IPS DF 6.9 (cell line): ENCODE results near the gene CDIP1.
"Not testable (repeated sequence)": the region's sequence is repeated elsewhere in the genome, so short reads cannot be mapped to it uniquely, and the experiment has no call there.

ENCODE experiments used
- DNase-seq: peaks from one replicate; pipeline ENCODE4 v3.0.0-alpha.2; 2013; ENCODE audit warnings: low read depth, low spot score
- H3K27ac ChIP-seq: one replicate; pipeline ENCODE4 v1.5.1; 2013; ENCODE audit warnings: low read length, control low read depth
- H3K27me3 ChIP-seq: 2 replicates; pipeline ENCODE4 v1.6.1; 2013; ENCODE audit warnings: mild to moderate bottlenecking, low read length; ENCODE audit not compliant: control insufficient read depth, insufficient read depth
- H3K36me3 ChIP-seq: 2 replicates; pipeline ENCODE4 v1.6.1; 2013; ENCODE audit warnings: low read length; ENCODE audit not compliant: control insufficient read depth, insufficient read depth
- H3K4me1 ChIP-seq: 2 replicates; pipeline ENCODE4 v1.6.1; 2013; ENCODE audit warnings: low read length; ENCODE audit not compliant: control insufficient read depth, insufficient read depth
- H3K4me3 ChIP-seq: 2 replicates; pipeline ENCODE4 v1.5.1; 2013; ENCODE audit warnings: mild to moderate bottlenecking, low read length
- H3K9me3 ChIP-seq: 2 replicates; pipeline ENCODE4 v1.6.1; 2013; ENCODE audit warnings: low read length, inconsistent platforms; ENCODE audit not compliant: control insufficient read depth, insufficient read depth
- WGBS: extraction: QIAGEN DNeasy Blood & Tissue Kit; methylation state at CpG from one replicate; pipeline ENCODE4 v1.1.7; 2013; ENCODE audit warnings: mixed read lengths, missing lambda C conversion rate; ENCODE audit not compliant: insufficient read length, insufficient coverage; 5-methylcytosine and 5-hydroxymethylcytosine counted together

Gene CDIP1

GRCh38 chr16:4538350-4539235 is at the start of gene CDIP1:
Gene CDIP1 (minus strand): TSS chr16:4538773. CDS start chr16:4514130, 24,643 bp downstream.
- Histone ChIP-seq H3K4me3 (peak within 1 kb of the TSS; percentile 64), H3K36me3 (no peaks in the 10 kb centered on the region; the same call in 1 of the 2 replicates), H3K9me3 (peaks cover 2% of the 10 kb centered on the region), H3K4me1 (no peaks in the 10 kb centered on the region), H3K27ac (no peak within 1 kb of the TSS), H3K27me3 (peaks cover 3% of the 10 kb centered on the region; the same call in 1 of the 2 replicates)
- DNase-seq, result peak; percentile 91
- WGBS, result no CpG with 5 or more reads among the region's 67 CpGs

DNA sequence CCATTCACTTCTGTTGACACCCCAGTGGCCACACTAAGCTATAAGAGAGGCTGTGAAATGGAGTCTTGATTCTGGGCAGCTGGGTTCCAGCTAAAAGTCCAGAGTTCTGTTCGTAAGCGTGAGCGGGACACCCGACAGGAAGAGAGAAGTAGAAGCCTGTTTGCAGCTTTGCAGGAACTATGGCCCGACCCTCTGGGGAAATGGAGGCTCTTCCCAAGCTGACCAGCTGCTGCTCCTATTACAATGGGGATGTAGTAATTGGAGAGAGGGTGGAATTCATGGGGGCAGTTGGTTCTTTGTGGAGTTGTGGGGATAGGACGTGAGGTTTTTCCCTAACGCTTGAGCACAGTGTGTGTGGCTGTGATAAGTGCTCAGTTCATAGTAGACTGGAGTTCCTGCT is 47.7 kb upstream of the CDIP1 start:
- H3K4me3 ChIP-seq, result no peak overlapping the region

GRCh38 chr16:4583906-4584305 is 45.3 kb upstream of the CDIP1 start:
- Histone ChIP-seq H3K36me3 (no peaks in the 10 kb centered on the region), H3K27ac (no peak overlapping the region), H3K9me3 (no peaks in the 10 kb centered on the region), H3K27me3 (no peaks in the 10 kb centered on the region), H3K4me1 (no peaks in the 10 kb centered on the region), H3K4me3 (no peak overlapping the region)
- no CpG with 5 or more reads among the region's 4 CpGs for WGBS
- no peak for DNase-seq

More for the DNA sequence above, 47.7 kb upstream of the CDIP1 start:
- Histone ChIP-seq H3K4me1 (no peaks in the 10 kb centered on the region), H3K9me3 (no peaks in the 10 kb centered on the region), H3K36me3 (no peaks in the 10 kb centered on the region), H3K27me3 (no peaks in the 10 kb centered on the region), H3K27ac (no peak overlapping the region)
- WGBS, result no CpG with 5 or more reads among the region's 7 CpGs
- no peak for DNase-seq

- WGBS, result no CpG with 5 or more reads among the region's 6 CpGs
- H3K27ac ChIP-seq, result no peak overlapping the region
- DNase-seq, result no peak
- H3K36me3 ChIP-seq, result no peaks in the 10 kb centered on the region
- no peaks in the 10 kb centered on the region for H3K4me1 ChIP-seq
- no peaks in the 10 kb centered on the region for H3K9me3 ChIP-seq
- no peak overlapping the region for H3K4me3 ChIP-seq
- no peaks in the 10 kb centered on the region for H3K27me3 ChIP-seq
Observed at GRCh38 chr16:4580250-4580649, 41.7 kb upstream of the CDIP1 start.

- no peak overlapping the region for H3K4me3 ChIP-seq
- no peaks in the 10 kb centered on the region for H3K27me3 ChIP-seq
- no peaks in the 10 kb centered on the region for H3K9me3 ChIP-seq
- H3K27ac ChIP-seq, result no peak overlapping the region
- DNase-seq, result no peak
- no peaks in the 10 kb centered on the region for H3K36me3 ChIP-seq
- WGBS, result no CpG with 5 or more reads among the region's 13 CpGs
- no peaks in the 10 kb centered on the region for H3K4me1 ChIP-seq
Observed at GRCh38 chr16:4578961-4579530, 40.5 kb upstream of the CDIP1 start.

DNA sequence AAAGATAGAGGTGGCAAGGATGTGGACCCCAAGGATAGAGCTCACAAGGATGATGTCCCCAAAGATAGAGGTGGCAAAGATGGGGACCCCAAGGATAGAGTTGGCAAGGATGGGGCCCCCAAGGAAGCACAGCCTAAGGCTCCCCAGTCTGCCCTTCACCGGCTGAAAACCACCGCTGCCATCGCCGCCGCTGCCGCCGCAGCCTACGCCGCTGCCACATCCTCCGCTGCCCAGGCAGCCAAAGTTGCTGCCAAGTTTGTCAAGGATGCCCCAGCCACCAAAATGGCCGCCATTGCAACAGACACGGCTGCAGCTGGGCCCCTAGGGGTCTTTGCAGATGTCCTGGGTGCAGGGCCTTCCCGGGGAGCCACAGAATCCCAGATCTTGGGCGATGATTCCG is 37.4 kb upstream of the CDIP1 start:
- no peak overlapping the region for H3K4me3 ChIP-seq
- no peaks in the 10 kb centered on the region for H3K27me3 ChIP-seq
- H3K4me1 ChIP-seq, result peaks cover 6% of the 10 kb centered on the region; the same call in 1 of the 2 replicates
- H3K9me3 ChIP-seq, result no peaks in the 10 kb centered on the region
- no peak overlapping the region for H3K27ac ChIP-seq
- WGBS, result no CpG with 5 or more reads among the region's 15 CpGs
- no peaks in the 10 kb centered on the region for H3K36me3 ChIP-seq
- DNase-seq, result no peak

DNA sequence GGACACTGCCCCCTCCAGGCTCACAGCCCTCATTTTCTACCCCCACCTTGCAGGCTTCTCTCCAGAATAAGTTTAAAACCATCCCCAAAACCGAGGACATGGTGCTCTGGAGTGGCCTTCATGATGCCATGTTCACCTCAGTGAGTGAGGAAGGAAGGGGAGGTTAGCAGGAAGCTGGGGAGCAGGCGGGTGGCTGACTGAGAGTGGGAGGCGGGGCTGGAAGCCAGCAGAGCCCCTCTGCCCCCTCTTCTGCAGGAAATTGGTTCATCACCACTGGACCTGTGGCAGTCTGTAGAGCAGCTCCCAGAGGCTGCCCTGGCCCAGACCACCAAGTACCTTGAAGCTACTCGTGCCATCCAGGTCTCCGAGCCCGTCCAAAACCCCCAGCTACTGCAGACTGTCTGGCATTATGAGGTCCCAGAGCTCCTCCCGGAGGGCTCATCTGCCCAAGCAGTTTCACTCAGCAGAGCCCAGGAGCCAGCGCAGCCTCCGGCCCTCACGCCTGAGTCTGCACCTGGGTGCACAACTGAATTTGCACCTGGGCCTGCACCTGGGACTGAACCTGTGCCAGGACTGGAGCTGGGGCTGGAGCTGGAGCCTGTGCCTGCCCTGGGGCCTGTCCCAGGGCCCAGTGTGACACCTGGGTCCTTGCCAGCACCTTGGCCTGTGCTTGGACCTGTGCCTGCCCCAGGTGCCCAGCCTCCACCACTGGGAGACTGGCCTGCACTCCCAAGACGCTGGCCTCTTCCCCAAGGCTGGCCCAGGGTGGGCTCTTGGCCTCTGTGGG is 36.5 kb upstream of the CDIP1 start:
- H3K36me3 ChIP-seq, result no peaks in the 10 kb centered on the region
- no peaks in the 10 kb centered on the region for H3K27me3 ChIP-seq
- WGBS, result no CpG with 5 or more reads among the region's 11 CpGs
- H3K4me3 ChIP-seq, result no peak overlapping the region
- H3K4me1 ChIP-seq, result peaks cover 7% of the 10 kb centered on the region; the same call in 1 of the 2 replicates
- H3K9me3 ChIP-seq, result no peaks in the 10 kb centered on the region
- no peak for DNase-seq
- no peak overlapping the region for H3K27ac ChIP-seq

DNA sequence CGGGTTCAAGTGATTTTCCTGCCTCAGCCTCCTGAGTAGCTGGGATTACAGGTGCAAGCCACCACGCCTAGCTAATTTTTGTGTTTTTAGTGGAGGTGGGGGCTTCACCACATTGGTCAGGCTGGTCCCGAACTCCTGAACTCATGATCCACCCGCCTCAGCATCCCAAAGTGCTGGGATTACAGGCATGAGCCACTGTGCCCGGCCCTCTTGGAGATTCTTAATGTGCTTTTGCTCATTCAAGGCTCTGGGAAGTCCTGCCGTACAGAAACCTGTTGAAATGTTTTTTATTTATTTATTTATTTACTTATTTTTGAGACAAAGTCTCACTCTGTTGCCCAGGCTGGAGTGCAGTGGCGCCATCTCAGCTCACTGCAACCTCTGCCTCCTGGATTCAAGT is 35.4 kb upstream of the CDIP1 start:
- H3K9me3 ChIP-seq, H3K27me3 ChIP-seq, H3K36me3 ChIP-seq, H3K27ac ChIP-seq, H3K4me1 ChIP-seq, H3K4me3 ChIP-seq, DNase-seq: not testable (repeated sequence)
- WGBS, result no CpG with 5 or more reads among the region's 7 CpGs

- DNase-seq, result no peak
- Histone ChIP-seq H3K9me3 (no peaks in the 10 kb centered on the region), H3K4me3 (no peak overlapping the region), H3K27me3 (no peaks in the 10 kb centered on the region), H3K36me3 (no peaks in the 10 kb centered on the region), H3K27ac (no peak overlapping the region), H3K4me1 (peaks cover 8% of the 10 kb centered on the region; the same call in 1 of the 2 replicates)
- no CpG with 5 or more reads among the region's 4 CpGs for WGBS
Observed at GRCh38 chr16:4572715-4573114, 34.1 kb upstream of the CDIP1 start.

GRCh38 chr16:4570688-4571321 is 32.2 kb upstream of the CDIP1 start:
- Histone ChIP-seq H3K36me3 (no peaks in the 10 kb centered on the region), H3K9me3 (no peaks in the 10 kb centered on the region), H3K4me3 (no peak overlapping the region), H3K4me1 (peaks cover 8% of the 10 kb centered on the region; the same call in 1 of the 2 replicates), H3K27ac (no peak overlapping the region), H3K27me3 (no peaks in the 10 kb centered on the region)
- DNase-seq, result peak; percentile 74
- no CpG with 5 or more reads among the region's 15 CpGs for WGBS
